Type B pancreatic cell (in vitro differentiated cells): ENCODE measurements around the gene PNKP. TPM values are rescaled to one million over a fixed set of nuclear protein-coding genes. Genes with fewer than 3 reads are reported as not detected.

ENCODE experiments used
- DNase-seq: peaks from one replicate; pipeline ENCODE4 v3.0.0; 2021; ENCODE audit warnings: mixed read lengths; ENCODE audit not compliant: unreplicated experiment; ENCODE audit errors: extremely low spot score
- H3K27ac Mint-ChIP-seq: 2 replicates; pipeline ENCODE4 v1.8.0; 2021; ENCODE audit warnings: mild to moderate bottlenecking, mixed read lengths
- H3K27me3 Mint-ChIP-seq: 2 replicates; pipeline ENCODE4 v1.8.0; 2021; ENCODE audit warnings: mixed read lengths
- H3K36me3 Mint-ChIP-seq: 2 replicates; pipeline ENCODE4 v1.8.0; 2021; ENCODE audit warnings: mixed read lengths
- H3K4me1 Mint-ChIP-seq: one replicate; pipeline ENCODE4 v1.8.0; 2021; ENCODE audit warnings: mixed read lengths; ENCODE audit not compliant: unreplicated experiment
- H3K4me3 Mint-ChIP-seq: 2 replicates; pipeline ENCODE4 v1.8.0; 2021; ENCODE audit warnings: mild to moderate bottlenecking, mixed read lengths
- H3K9me3 Mint-ChIP-seq: 2 replicates; pipeline ENCODE4 v1.8.0; 2021; ENCODE audit warnings: mixed read lengths
- total RNA-seq: library from RNA; stranded (reverse); gene quantifications from 2 replicates; pipeline ENCODE4 v1.2.1, GENCODE V29; 2021; ENCODE audit warnings: low replicate concordance
- TF ChIP-seq, protein P1 (sequence below): fragments of 200-600 bp; sonication (generic); conservative IDR thresholded peaks from 2 replicates; pipeline ENCODE4 v1.5.0; 2021; ENCODE audit warnings: antibody characterized with exemption, mild to moderate bottlenecking

The PNKP gene
- total RNA-seq, 1 donor from 2014 or later, result 125 TPM

GRCh38 chr19:49843265-49843664 lies 24.1 kb downstream of the PNKP start:
- no peaks in the 10 kb centered on the region for H3K9me3 Mint-ChIP-seq
- no peaks in the 10 kb centered on the region for H3K4me1 Mint-ChIP-seq
- no peak overlapping the region for H3K4me3 Mint-ChIP-seq
- DNase-seq, result no peak
- H3K27me3 Mint-ChIP-seq, result no peaks in the 10 kb centered on the region
- peaks cover 17% of the 10 kb centered on the region for H3K36me3 Mint-ChIP-seq
- TF ChIP-seq, protein P1, sequence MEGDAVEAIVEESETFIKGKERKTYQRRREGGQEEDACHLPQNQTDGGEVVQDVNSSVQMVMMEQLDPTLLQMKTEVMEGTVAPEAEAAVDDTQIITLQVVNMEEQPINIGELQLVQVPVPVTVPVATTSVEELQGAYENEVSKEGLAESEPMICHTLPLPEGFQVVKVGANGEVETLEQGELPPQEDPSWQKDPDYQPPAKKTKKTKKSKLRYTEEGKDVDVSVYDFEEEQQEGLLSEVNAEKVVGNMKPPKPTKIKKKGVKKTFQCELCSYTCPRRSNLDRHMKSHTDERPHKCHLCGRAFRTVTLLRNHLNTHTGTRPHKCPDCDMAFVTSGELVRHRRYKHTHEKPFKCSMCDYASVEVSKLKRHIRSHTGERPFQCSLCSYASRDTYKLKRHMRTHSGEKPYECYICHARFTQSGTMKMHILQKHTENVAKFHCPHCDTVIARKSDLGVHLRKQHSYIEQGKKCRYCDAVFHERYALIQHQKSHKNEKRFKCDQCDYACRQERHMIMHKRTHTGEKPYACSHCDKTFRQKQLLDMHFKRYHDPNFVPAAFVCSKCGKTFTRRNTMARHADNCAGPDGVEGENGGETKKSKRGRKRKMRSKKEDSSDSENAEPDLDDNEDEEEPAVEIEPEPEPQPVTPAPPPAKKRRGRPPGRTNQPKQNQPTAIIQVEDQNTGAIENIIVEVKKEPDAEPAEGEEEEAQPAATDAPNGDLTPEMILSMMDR, result no peak
- H3K27ac Mint-ChIP-seq, result no peak overlapping the region

- no peak for DNase-seq
- H3K27me3 Mint-ChIP-seq, result no peaks in the 10 kb centered on the region
- no peak overlapping the region for H3K27ac Mint-ChIP-seq
- no peaks in the 10 kb centered on the region for H3K9me3 Mint-ChIP-seq
- TF ChIP-seq, protein P1, result no peak
- peaks cover 4% of the 10 kb centered on the region for H3K4me1 Mint-ChIP-seq
- peaks cover 30% of the 10 kb centered on the region for H3K36me3 Mint-ChIP-seq
- no peak overlapping the region for H3K4me3 Mint-ChIP-seq
These were observed 26.6 kb downstream of the PNKP start for GRCh38 chr19:49840736-49841249.

DNA sequence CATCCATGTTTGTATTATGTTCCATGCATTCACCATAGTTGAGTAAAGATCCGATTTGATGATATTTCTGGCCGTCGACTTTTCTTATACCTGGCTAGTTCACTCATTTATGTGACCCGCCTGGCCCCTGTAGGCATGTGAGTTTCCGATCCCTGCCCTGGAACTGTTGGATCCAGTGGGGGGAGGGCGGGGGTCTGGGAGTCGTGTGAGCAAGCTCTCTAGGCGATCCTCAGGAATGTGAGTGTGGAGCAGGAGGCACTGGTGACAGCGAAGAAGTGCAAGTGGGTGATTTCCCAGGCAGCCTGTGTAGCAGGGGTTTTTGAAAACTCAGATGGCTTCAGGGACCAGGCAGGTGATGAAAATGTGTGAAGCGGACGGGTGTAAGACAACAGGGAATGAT lies 27.1 kb downstream of the PNKP start:
- Mint-ChIP-seq H3K27ac (no peak overlapping the region), H3K9me3 (no peaks in the 10 kb centered on the region), H3K4me1 (peaks cover 4% of the 10 kb centered on the region), H3K27me3 (no peaks in the 10 kb centered on the region), H3K36me3 (peaks cover 30% of the 10 kb centered on the region), H3K4me3 (no peak overlapping the region)
- TF ChIP-seq, protein P1, result no peak
- no peak for DNase-seq

DNA sequence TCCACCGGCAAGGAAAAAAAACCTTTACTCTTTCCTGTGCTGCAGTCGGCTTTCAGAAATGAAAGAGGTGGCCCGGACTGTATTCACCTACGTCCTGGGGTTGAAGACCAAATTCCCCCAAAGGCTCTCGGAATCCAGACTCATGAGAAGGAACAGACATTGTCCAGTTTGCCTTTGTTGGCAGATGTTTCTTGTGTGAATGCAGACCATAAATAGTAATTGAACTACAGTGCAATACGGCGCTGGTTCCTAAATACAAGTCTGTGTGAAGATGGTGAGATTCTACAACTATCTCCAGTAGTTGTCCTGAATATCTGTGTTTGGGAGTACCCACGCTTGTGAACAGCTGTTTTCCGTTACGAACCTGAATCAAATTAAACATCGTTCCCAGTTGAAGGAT lies 27.7 kb downstream of the PNKP start:
- H3K4me3 Mint-ChIP-seq, result no peak overlapping the region
- TF ChIP-seq, protein P1, result no peak
- peaks cover 30% of the 10 kb centered on the region for H3K36me3 Mint-ChIP-seq
- H3K4me1 Mint-ChIP-seq, result peaks cover 4% of the 10 kb centered on the region
- no peaks in the 10 kb centered on the region for H3K27me3 Mint-ChIP-seq
- no peak for DNase-seq
- no peaks in the 10 kb centered on the region for H3K9me3 Mint-ChIP-seq
- H3K27ac Mint-ChIP-seq, result no peak overlapping the region

- DNase-seq, result no peak
- Mint-ChIP-seq H3K27me3 (no peaks in the 10 kb centered on the region), H3K4me3 (no peak overlapping the region), H3K27ac (no peak overlapping the region), H3K36me3 (peaks cover 30% of the 10 kb centered on the region), H3K4me1 (peaks cover 4% of the 10 kb centered on the region), H3K9me3 (no peaks in the 10 kb centered on the region)
- TF ChIP-seq, protein P1, result no peak
These were observed 28.3 kb downstream of the PNKP start for GRCh38 chr19:49838885-49839588.
